Muscle of leg (tissue), 16 donors: ENCODE data around the gene CFAP157. TPM values are rescaled to one million over a fixed set of nuclear protein-coding genes. Genes with fewer than 3 reads are reported as not detected.

Source experiments
- DNase-seq: peaks from one replicate; pipeline ENCODE4 v3.0.0; 2013
- H3K27ac ChIP-seq: one replicate; pipeline ENCODE4 v1.5.1; 2013; ENCODE audit warnings: mild to moderate bottlenecking, low read length, control low read depth
- H3K27me3 ChIP-seq: one replicate; pipeline ENCODE4 v1.6.1; 2013; ENCODE audit warnings: low read length; ENCODE audit not compliant: control insufficient read depth, insufficient read depth
- H3K36me3 ChIP-seq: one replicate; pipeline ENCODE4 v1.6.1; 2013; ENCODE audit warnings: low read length; ENCODE audit not compliant: control insufficient read depth, insufficient read depth
- H3K4me1 ChIP-seq: one replicate; pipeline ENCODE4 v1.6.1; 2013; ENCODE audit warnings: low read length; ENCODE audit not compliant: control insufficient read depth, insufficient read depth
- H3K4me3 ChIP-seq: one replicate; pipeline ENCODE4 v1.5.1; 2013; ENCODE audit warnings: low read length, control low read depth
- H3K9me3 ChIP-seq: replicated peaks from 2 replicates; pipeline ENCODE4 v1.6.1; 2013; ENCODE audit warnings: low read depth, low read length; ENCODE audit not compliant: control insufficient read depth
- WGBS: methylation state at CpG from one replicate; pipeline ENCODE4 v1.1.5; 2013; ENCODE audit warnings: missing lambda C conversion rate; ENCODE audit not compliant: insufficient coverage; 5-methylcytosine and 5-hydroxymethylcytosine counted together
- long read RNA-seq, 11 donors: transcript quantifications; one replicate each; lab custom pipeline, GENCODE V29; 2026
- polyA plus RNA-seq, 8 donors: library from polyadenylated mRNA; unstranded; fragments of 120-200 nt; gene quantifications; one replicate each; pipeline versions ENCODE4 v1.2.1 to v1.2.3, GENCODE V29; 2013; ENCODE audit warnings: inconsistent platforms in 1 of 8, low replicate concordance in 1 of 8; ENCODE audit not compliant: insufficient read length in 8 of 8, insufficient read depth in 1 of 8
- total RNA-seq: library from RNA; stranded (reverse); fragments of 120-200 nt; gene quantifications from one replicate; pipeline ENCODE4 v1.2.4, GENCODE V29; 2013

The CFAP157 gene
- total RNA-seq (not detected), polyA plus RNA-seq (1 to 10 TPM in 6 of 8 donors, under 1 TPM in 2; 0.84 to 2.4 (median 1.3) TPM)
- long read RNA-seq, donor 1: 0 reads
- long read RNA-seq, donor 2: 0 reads
- long read RNA-seq, donor 3, partial matches to known transcripts: 0 of 16 reads
- long read RNA-seq, donor 3, other reads (novel, unspliced or antisense): 16 of 16 reads
- long read RNA-seq, donor 4: 0 reads
- long read RNA-seq, donor 5: 0 reads
- long read RNA-seq, donor 6: 0 reads
- long read RNA-seq, donor 7: 0 reads
- long read RNA-seq, donor 8: 0 reads
- long read RNA-seq, donor 9, partial matches to known transcripts: 6 of 14 reads
- long read RNA-seq, donor 9, other reads (novel, unspliced or antisense): 8 of 14 reads
- long read RNA-seq, donor 10: 0 reads
- long read RNA-seq, donor 11, partial matches to known transcripts: 0 of 5 reads
- long read RNA-seq, donor 11, other reads (novel, unspliced or antisense): 5 of 5 reads

DNA sequence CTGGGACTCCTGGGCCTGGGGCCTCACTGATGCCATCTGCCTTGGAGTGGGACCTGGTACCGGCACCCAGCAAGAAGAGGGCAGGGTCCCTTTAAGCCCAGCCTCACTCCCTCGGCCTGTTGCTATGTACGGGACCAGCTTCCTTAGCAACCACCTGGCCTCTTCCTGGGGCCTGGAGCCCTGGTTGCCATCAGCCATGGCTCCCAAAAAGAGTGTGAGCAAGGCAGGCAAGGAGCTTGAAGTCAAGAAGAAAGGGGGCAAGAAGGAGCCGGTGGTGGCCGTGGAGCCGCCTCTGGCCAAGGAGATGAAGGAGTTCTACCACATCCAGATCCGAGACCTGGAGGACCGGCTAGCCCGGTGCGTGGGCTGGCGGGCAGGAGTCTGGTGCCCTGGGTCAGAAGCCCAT lies at the start of gene CFAP157:
Gene CFAP157 (plus strand): TSS at position 153 of the 406 bp plus-strand sequence. CDS start 44 bp downstream, at position 197.
- Histone ChIP-seq H3K27me3 (no peaks in the 10 kb centered on the region), H3K9me3 (no peaks in the 10 kb centered on the region), H3K36me3 (peaks cover 2% of the 10 kb centered on the region), H3K27ac (no peak within 1 kb of the TSS), H3K4me3 (no peak within 1 kb of the TSS), H3K4me1 (peaks cover 31% of the 10 kb centered on the region)
- DNase-seq: no peak
- WGBS: 52% methylated on average over 10 of the region's 11 CpGs

DNA sequence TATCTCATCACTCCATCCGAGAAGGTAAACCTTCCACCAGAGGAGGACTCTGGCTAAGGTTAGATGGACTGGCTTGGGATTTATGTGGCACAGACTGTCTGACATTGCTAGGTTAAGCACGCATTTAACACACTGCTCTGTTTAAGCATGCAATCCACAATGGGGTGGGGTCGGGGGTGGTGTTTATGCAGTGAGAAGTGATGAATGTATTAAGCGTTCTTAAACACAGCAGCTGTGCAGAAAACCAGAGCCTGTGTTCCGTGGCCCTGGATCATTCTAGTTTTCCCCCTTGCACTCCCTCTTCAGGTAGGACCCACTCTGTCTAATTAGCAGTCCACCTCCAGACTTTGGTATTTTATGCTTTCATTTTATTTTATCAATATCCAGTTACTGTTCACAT lies 48.4 kb upstream of the CFAP157 start:
- H3K4me3 ChIP-seq: no peak overlapping the region
- peaks cover 29% of the 10 kb centered on the region for H3K36me3 ChIP-seq

DNA sequence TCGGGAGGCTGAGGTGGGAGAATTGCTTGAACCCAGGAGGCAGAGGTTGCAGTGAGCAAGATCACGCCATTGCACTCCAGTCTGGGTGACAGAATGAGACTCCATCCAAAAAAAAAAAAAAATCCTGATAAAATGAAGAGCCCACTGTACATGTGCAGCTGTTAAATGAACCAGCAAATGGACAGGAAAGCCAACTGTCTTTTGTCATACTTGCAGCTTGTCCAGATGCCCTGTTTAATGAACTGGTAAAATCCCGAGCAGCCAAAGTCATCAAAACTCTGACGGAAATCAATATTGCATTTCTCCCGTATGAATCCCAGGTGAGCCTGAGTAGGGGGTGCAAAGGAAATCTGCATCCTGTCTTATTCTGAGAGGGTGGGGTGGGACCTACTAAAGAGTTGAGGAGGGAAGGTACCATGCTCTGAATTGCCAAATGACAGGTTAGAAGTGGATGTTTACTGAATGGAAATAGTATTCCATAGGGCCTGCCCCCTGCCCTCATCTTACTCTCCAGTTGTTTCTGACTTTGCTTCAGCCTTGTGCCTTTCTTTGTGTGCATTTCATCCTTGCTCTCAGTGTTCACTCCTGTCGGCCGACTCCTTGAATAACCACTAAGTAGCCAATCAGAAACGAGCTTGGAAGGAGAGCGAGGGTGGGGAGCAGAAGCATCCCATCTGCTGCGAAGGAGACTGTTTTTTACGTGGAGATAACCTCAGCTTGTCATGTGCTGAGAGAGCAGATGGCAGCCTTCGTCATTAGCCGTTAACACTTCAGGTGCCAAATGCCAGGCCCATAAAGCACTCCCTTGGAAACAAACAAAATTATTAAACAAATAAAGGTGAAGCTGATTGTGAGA lies 45.7 kb upstream of the CFAP157 start:
- Histone ChIP-seq H3K27ac (peak overlapping the region; percentile 76), H3K36me3 (peaks cover 46% of the 10 kb centered on the region), H3K4me3 (no peak overlapping the region), H3K27me3 (no peaks in the 10 kb centered on the region), H3K9me3 (no peaks in the 10 kb centered on the region), H3K4me1 (peaks cover 13% of the 10 kb centered on the region)
- WGBS: 60% methylated on average over 2 of the region's 13 CpGs
- DNase-seq: peak; percentile 56

More for the DNA sequence above, 48.4 kb upstream of the CFAP157 start:
- no peak overlapping the region for H3K27ac ChIP-seq
- no peaks in the 10 kb centered on the region for H3K27me3 ChIP-seq
- H3K4me1 ChIP-seq: peaks cover 9% of the 10 kb centered on the region
- no peak for DNase-seq
- 63% methylated on average over 2 of the region's 5 CpGs for WGBS
- H3K9me3 ChIP-seq: no peaks in the 10 kb centered on the region

DNA sequence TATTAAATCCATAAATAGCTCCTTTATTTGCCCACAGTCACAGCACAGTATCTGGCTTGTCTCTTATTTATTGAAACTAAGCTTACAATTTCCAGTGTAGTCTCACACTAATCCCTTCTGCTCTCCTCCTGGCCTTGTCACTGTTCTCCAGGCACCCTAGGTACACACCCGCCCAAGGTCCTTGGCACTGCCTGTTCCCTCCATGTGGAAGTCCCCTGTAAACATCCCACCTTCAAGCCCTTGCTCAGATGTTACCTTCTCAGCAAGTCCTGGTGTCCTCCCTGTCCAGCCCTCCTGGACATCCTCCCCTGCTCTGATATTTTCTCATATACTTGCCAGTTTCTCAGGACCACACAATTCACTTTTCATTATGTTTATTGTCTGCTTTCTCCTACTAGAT lies 44.2 kb upstream of the CFAP157 start:
- WGBS: 79% methylated on average over 1 of the region's 1 CpG
- Histone ChIP-seq H3K27ac (no peak overlapping the region), H3K9me3 (no peaks in the 10 kb centered on the region), H3K36me3 (peaks cover 49% of the 10 kb centered on the region), H3K27me3 (no peaks in the 10 kb centered on the region), H3K4me1 (peaks cover 17% of the 10 kb centered on the region), H3K4me3 (no peak overlapping the region)
- DNase-seq: no peak

DNA sequence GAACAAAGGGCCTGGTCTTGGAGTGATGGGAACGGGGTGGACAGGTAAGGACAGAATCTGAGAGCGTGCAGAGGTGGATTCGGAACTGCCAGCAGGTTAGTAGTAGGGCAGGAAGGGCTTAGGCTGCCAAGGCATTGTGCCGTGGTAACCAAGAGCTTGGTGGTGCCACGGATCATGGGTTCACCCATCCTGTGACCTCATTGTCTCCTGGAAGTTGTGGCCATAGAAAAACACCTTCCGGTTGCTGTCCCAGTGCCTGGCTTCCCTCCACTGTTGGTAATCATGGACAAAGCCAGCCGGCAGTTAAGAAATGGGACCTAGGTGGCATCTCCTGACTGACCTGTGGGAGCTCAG lies 42.5 kb upstream of the CFAP157 start:
- Histone ChIP-seq H3K36me3 (peaks cover 49% of the 10 kb centered on the region), H3K4me3 (no peak overlapping the region), H3K27ac (no peak overlapping the region), H3K4me1 (peaks cover 18% of the 10 kb centered on the region), H3K27me3 (no peaks in the 10 kb centered on the region), H3K9me3 (no peaks in the 10 kb centered on the region)
- DNase-seq: no peak
- 88% methylated on average over 7 of the region's 7 CpGs for WGBS

DNA sequence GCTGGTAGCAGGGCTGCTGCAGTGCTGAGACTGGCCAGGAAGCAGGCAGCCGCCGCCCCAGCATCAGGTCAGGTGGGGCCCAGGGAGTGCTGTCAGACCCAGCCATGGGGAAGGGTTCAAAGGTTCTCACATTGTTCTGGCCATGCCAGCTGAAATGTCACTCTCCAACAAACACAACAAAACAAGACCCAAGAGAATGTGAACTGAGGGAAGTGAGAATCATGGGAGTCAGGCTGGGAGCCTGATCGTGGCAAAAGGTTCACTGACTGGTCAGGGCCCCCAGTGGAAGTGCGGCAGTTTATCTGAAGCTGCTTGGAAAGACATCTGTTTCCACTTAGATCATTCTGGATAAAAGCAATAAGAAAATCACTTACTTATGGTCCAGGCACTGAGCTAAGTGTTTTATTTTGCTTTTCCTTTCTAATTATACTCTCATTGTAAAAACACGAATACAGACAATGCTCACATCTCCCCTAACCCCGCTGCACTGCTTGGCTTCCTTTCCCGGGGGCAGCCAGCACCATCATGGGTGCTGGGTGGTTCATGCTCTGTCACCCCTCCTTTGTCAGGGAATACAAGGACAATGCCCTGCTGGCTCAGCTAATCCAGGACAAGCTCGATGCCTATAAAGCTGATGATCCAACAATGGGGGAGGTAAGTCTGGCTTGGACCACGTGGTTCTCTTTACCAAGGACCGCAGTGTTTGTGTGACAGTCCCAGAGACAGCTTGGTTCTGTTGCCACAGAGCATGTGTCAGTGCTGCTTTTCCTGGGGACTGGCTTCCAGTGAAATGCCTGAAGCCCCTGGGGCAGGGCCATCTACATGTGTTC lies 41.9 kb upstream of the CFAP157 start:
- Histone ChIP-seq H3K9me3 (no peaks in the 10 kb centered on the region), H3K4me1 (peaks cover 18% of the 10 kb centered on the region), H3K27me3 (no peaks in the 10 kb centered on the region), H3K4me3 (no peak overlapping the region), H3K27ac (no peak overlapping the region), H3K36me3 (peaks cover 52% of the 10 kb centered on the region)
- DNase-seq: peak; percentile 67
- WGBS: 16% methylated on average over 6 of the region's 10 CpGs

DNA sequence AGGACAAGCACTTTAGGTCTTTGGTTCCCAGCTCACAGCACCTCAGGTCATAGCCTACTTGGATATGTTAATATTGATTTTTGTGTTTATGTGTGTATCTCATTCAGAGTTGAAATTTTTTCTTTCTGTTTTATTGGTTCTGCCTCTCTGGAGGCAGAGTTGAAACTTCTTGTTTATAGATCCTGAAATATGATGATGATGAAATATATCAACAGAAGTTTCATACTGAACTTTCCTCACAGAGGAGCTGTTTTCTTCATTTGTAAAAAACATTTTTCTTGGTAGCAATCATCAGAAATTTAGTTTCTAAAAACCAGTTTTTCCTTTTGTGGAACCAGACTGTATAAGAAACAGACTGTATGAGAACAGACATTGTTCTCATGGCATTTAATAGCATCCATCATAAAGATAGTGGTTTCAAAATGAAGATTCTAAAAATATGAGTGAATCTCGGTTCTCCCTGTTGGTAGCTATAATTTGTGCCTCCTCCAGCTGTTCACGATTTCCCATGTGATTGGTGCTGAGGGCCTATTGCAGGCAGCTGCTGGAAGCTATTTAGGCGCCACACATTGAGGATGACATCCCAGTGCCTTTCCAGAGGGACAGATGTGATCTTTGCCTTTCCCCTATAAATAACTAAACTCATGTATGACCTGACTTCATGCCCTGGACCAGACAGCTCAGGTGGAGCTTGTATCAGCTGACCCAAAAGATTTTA lies 39.5 kb upstream of the CFAP157 start:
- peak overlapping the region; percentile 14 for H3K27ac ChIP-seq
- 27% methylated on average over 2 of the region's 3 CpGs for WGBS
- H3K4me3 ChIP-seq: no peak overlapping the region
- H3K4me1 ChIP-seq: peaks cover 13% of the 10 kb centered on the region
- no peaks in the 10 kb centered on the region for H3K9me3 ChIP-seq
- peak; percentile 47 for DNase-seq
- peaks cover 69% of the 10 kb centered on the region for H3K36me3 ChIP-seq
- no peaks in the 10 kb centered on the region for H3K27me3 ChIP-seq

DNA sequence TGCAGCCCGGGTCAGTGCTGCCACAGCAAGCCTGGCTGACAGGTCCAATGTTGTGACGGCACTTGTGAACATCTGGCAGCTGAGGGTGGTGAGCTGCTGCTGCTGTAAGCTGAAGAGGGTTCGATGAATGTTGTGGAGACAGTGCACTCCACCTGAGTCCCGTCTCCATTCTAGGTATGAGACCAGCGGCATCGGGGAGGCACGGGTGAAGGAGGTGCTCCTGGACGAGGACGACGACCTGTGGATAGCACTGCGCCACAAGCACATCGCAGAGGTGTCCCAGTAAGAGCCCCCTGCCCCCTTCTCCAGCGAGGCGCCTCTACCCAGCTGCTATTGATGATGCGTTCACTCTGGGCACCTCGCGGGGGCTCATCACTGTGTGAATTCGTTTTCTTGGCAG lies 38.9 kb upstream of the CFAP157 start:
- Histone ChIP-seq H3K4me1 (peaks cover 13% of the 10 kb centered on the region), H3K27ac (peak overlapping the region; percentile 14), H3K27me3 (no peaks in the 10 kb centered on the region), H3K36me3 (peaks cover 68% of the 10 kb centered on the region), H3K9me3 (no peaks in the 10 kb centered on the region), H3K4me3 (no peak overlapping the region)
- no peak for DNase-seq
- 84% methylated on average over 16 of the region's 18 CpGs for whole genome bisulfite sequencing

DNA sequence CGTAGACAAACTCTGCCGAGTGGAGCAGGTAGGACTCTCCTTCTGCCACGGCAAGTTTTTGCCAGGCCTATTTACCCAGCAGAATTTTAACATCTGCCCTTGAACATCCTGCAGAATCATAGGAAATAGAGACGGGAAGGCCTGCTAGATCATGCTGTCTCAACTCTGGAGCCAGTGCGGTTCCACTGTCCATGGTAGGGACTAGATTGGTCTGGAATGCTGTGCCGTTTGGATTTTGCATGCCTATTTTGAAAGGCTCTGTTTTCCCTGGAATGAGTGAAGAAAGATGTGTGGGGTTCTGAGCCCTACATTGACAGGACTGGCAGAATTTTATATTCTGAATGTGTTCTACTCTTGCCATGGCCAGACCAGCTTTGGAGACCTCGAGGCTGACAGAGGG lies 33.6 kb upstream of the CFAP157 start:
- H3K27ac ChIP-seq: no peak overlapping the region
- DNase-seq: no peak
- no peaks in the 10 kb centered on the region for H3K27me3 ChIP-seq
- no peak overlapping the region for H3K4me3 ChIP-seq
- H3K36me3 ChIP-seq: peaks cover 58% of the 10 kb centered on the region
- 88% methylated on average over 5 of the region's 7 CpGs for WGBS
- no peaks in the 10 kb centered on the region for H3K4me1 ChIP-seq
- no peaks in the 10 kb centered on the region for H3K9me3 ChIP-seq
